ENCODE measurements around the gene TAB2. TPM values are rescaled to one million over a fixed set of nuclear protein-coding genes. Genes with fewer than 3 reads are reported as not detected.

The TAB2 gene
- 10 to 100 TPM; 46.5 to 99.5 (median 52.7) TPM for total RNA-seq

- Histone ChIP-seq H3K27ac (peak within 1 kb of the TSS; percentile 96 to 100 (median 99)), H3K4me1 (peaks cover 17 to 38% (median 27%) of the 10 kb centered on the region in 4 donors), H3K9me3 (no peaks in the 10 kb centered on the region), H3K27me3 (no peaks in the 10 kb centered on the region), H3K36me3 (no peaks in the 10 kb centered on the region), H3K4me3 (peak within 1 kb of the TSS; percentile 69 to 94 (median 91))
- TF ChIP-seq CTCF (IDR thresholded peaks at IDR 0.05) (no peak), POLR2AphosphoS5 (IDR thresholded peaks at IDR 0.05) (peak in 1 of 2 donors; percentile 7)
- DNase-seq (peak; percentile 40 to 94), ATAC-seq (ENCODE audit: low FRiP score in 2 of 2) (peak; percentile 56 to 80)
- WGBS, 2 donors, result 0 to 2% methylated on average over 5 to 16 of the region's 92 CpGs
These were observed at the start of gene TAB2 for GRCh38 chr6:149317644-149318571. TSS of gene TAB2 (plus strand) at chr6:149317712. CDS start at chr6:149369998, 52,286 bp downstream.

- DNase-seq (no peak), ATAC-seq (ENCODE audit: low FRiP score in 2 of 2) (no peak)
- Histone ChIP-seq H3K27me3 (no peaks in the 10 kb centered on the region), H3K4me3 (no peak overlapping the region), H3K27ac (no peak overlapping the region), H3K4me1 (peaks cover 0 to 7% (median 0%) of the 10 kb centered on the region in 4 donors), H3K9me3 (no peaks in the 10 kb centered on the region), H3K36me3 (no peaks in the 10 kb centered on the region)
- WGBS, 2 donors, result 92 to 96% methylated on average over 5 of the region's 5 CpGs
- TF ChIP-seq POLR2A (IDR thresholded peaks at IDR 0.05) (no peak), POLR2AphosphoS5 (IDR thresholded peaks at IDR 0.05) (no peak), CTCF (IDR thresholded peaks at IDR 0.05) (no peak), EP300 (IDR thresholded peaks at IDR 0.05) (no peak)
These were observed 49.4 kb upstream of the TAB2 start for GRCh38 chr6:149268146-149268545.

GRCh38 chr6:149268768-149269167, 48.7 kb upstream of the TAB2 start:
- Histone ChIP-seq H3K4me3 (no peak overlapping the region), H3K27ac (no peak overlapping the region), H3K9me3 (no peaks in the 10 kb centered on the region), H3K27me3 (no peaks in the 10 kb centered on the region), H3K4me1 (peaks cover 0 to 7% (median 0%) of the 10 kb centered on the region in 4 donors), H3K36me3 (no peaks in the 10 kb centered on the region)
- DNase-seq, result no peak
- TF ChIP-seq POLR2A (IDR thresholded peaks at IDR 0.05), result no peak
- TF ChIP-seq POLR2AphosphoS5 (IDR thresholded peaks at IDR 0.05), result no peak
- TF ChIP-seq CTCF (IDR thresholded peaks at IDR 0.05), result no peak
- TF ChIP-seq EP300 (IDR thresholded peaks at IDR 0.05), result no peak
- no peak for ATAC-seq (ENCODE audit: low FRiP score in 2 of 2)
- 55 to 79% methylated on average over 1 of the region's 1 CpG for WGBS, 2 donors

- ATAC-seq (ENCODE audit: low FRiP score in 2 of 2), result peak in 1 of 2 donors; percentile 4
- DNase-seq, result no peak
- Histone ChIP-seq H3K27ac (peak overlapping the region in 1 of 4 donors; percentile 64), H3K36me3 (no peaks in the 10 kb centered on the region), H3K9me3 (no peaks in the 10 kb centered on the region), H3K4me1 (peaks cover 0 to 7% (median 4%) of the 10 kb centered on the region in 4 donors), H3K27me3 (no peaks in the 10 kb centered on the region), H3K4me3 (no peak overlapping the region)
- no peak for TF ChIP-seq CTCF (IDR thresholded peaks at IDR 0.05)
- TF ChIP-seq POLR2A (IDR thresholded peaks at IDR 0.05), result no peak
- TF ChIP-seq POLR2AphosphoS5 (IDR thresholded peaks at IDR 0.05), result no peak
- no peak for TF ChIP-seq EP300 (IDR thresholded peaks at IDR 0.05)
- 81 to 86% methylated on average over 4 of the region's 4 CpGs for WGBS, 2 donors
These were observed 46.9 kb upstream of the TAB2 start for GRCh38 chr6:149270616-149271015.
